Measurements from ENCODE around the gene TAF4. TPM values are rescaled to one million over a fixed set of nuclear protein-coding genes. Genes with fewer than 3 reads are reported as not detected.

Gene TAF4
- total and polyA plus RNA-seq, 7 experiments from 2014 or later, result 0.74 to 43.7 (median 20.8) TPM

GRCh38 chr20:62067547-62068260 is 2.0 kb upstream of the TAF4 start:
- peak overlapping the region; percentile 78 for H3K27ac ChIP-seq (ENCODE audit: low read depth, low read length)
- ATAC-seq (no peak), DNase-seq (no peak)
- no peaks in the 10 kb centered on the region for H3K27me3 ChIP-seq (ENCODE audit: control insufficient read depth in 2 of 2, insufficient read depth in 2 of 2, low read length in 2 of 2)
- peak overlapping the region; percentile 64 for H3K4me3 ChIP-seq (ENCODE audit: low read length)
- POLR2A ChIA-PET, result interaction anchor here (1.4 to 5.2 kb wide), 9 partner anchors 10 to 234 kb away, joined by 3 to 109 read pairs (median 13); partner anchors contain the start of genes ADRM1, LSM14B, PSMA7 and SS18L1
- H3K27ac Mint-ChIP-seq, result peak overlapping the region; percentile 89 to 97 (median 93)
- intact Hi-C loops (cut with micrococcal nuclease), result loop anchor here (1.0 to 10.0 kb wide), 7 partner anchors 36 to 339 kb away; partner anchors contain the start of genes ADRM1 (in 1 of the 2), CABLES2 (in 1 of the 2), PSMA7 (in 1 of the 2) and RPS21 (in 1 of the 2)
- H3K36me3 ChIP-seq (ENCODE audit: control insufficient read depth in 2 of 3, insufficient read depth in 3 of 3, low read length in 3 of 3), result no peaks in the 10 kb centered on the region
- peaks cover 0 to 1% (median under 1%) of the 10 kb centered on the region in 5 donors for H3K36me3 Mint-ChIP-seq
- H3K9me3 Mint-ChIP-seq, result peaks cover 0 to 10% (median 0%) of the 10 kb centered on the region in 11 donors
- peaks cover 0 to 4% (median 0%) of the 10 kb centered on the region in 5 donors for H3K27me3 Mint-ChIP-seq
- CTCF ChIA-PET, result interaction anchor here (1.7 to 2.8 kb wide), 2 partner anchors 54 to 68 kb away, joined by 12 to 14 read pairs; no protein-coding TSS in a partner anchor
- peaks cover 18 to 37% (median 32%) of the 10 kb centered on the region in 7 donors for H3K4me1 Mint-ChIP-seq
- H3K4me1 ChIP-seq (ENCODE audit: control insufficient read depth in 2 of 2, insufficient read depth in 2 of 2, low read length in 2 of 2), result peaks cover 23 to 27% of the 10 kb centered on the region in 2 donors
- H3K4me3 Mint-ChIP-seq, result peak overlapping the region; percentile 82 to 92 (median 89)
- peaks cover 0 to under 1% (median 0%) of the 10 kb centered on the region in 3 experiments for H3K9me3 ChIP-seq (ENCODE audit: control insufficient read depth in 2 of 3, low read length in 3 of 3)

DNA sequence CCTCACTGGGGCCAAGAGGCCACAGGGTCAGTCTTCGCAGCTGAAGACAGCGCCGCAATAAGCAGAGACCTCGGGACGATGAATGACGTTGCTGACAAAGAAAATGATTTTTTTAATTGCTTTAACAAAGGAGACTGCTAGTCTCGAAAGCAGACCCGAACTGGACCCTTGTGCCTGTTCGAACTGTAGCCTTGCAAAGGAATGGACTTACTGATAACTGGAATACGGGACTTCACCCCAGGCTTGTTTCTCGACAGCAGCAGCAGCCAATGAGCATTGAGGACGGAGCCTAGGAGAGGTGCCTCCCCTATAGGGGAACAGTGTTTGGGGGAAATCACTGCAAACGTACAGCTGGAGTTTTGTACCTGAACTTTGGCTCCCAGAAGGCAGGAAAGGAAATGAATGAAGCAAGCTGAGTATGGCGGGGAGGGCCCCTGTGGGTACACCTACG is 1.3 kb upstream of the TAF4 start:
- DNase-seq (peak in 6 of 9 donors; percentile 22 to 31 (median 26)), ATAC-seq (no peak)
- Histone ChIP-seq H3K4me3 (ENCODE audit: low read length) (peak overlapping the region; percentile 64), H3K9me3 (ENCODE audit: control insufficient read depth in 2 of 3, low read length in 3 of 3) (no peaks in the 10 kb centered on the region), H3K27ac (ENCODE audit: low read depth, low read length) (peak overlapping the region; percentile 78), H3K27me3 (ENCODE audit: control insufficient read depth in 2 of 2, insufficient read depth in 2 of 2, low read length in 2 of 2) (no peaks in the 10 kb centered on the region), H3K36me3 (ENCODE audit: control insufficient read depth in 2 of 3, insufficient read depth in 3 of 3, low read length in 3 of 3) (no peaks in the 10 kb centered on the region), H3K4me1 (ENCODE audit: control insufficient read depth in 2 of 2, insufficient read depth in 2 of 2, low read length in 2 of 2) (peaks cover 23 to 29% of the 10 kb centered on the region in 2 donors)
- H3K36me3 Mint-ChIP-seq, result peaks cover 0 to 5% (median 1%) of the 10 kb centered on the region in 5 donors
- POLR2A ChIA-PET, result interaction anchor here (0.7 to 5.2 kb wide), 18 partner anchors 11 to 341 kb away, joined by 3 to 109 read pairs (median 6); partner anchors contain the start of genes ADRM1, LSM14B, MTG2 and PSMA7
- intact Hi-C loops (cut with micrococcal nuclease), result loop anchor here (1.0 to 10.0 kb wide), 14 partner anchors 36 to 340 kb away; partner anchors contain the start of genes ADRM1 (in 2 of the 2), LSM14B (in 2 of the 2), PSMA7 (in 2 of the 2) and SS18L1 (in 2 of the 2)
- H3K4me3 Mint-ChIP-seq, result peak overlapping the region; percentile 82 to 92 (median 89)
- CTCF ChIA-PET, result interaction anchor here (1.7 to 2.8 kb wide), 2 partner anchors 54 to 69 kb away, joined by 12 to 14 read pairs; no protein-coding TSS in a partner anchor
- peak overlapping the region; percentile 89 to 97 (median 93) for H3K27ac Mint-ChIP-seq
- H3K4me1 Mint-ChIP-seq, result peaks cover 22 to 44% (median 39%) of the 10 kb centered on the region in 7 donors
- H3K9me3 Mint-ChIP-seq, result peaks cover 0 to 8% (median 0%) of the 10 kb centered on the region in 11 donors
- peaks cover 0 to 4% (median 0%) of the 10 kb centered on the region in 5 donors for H3K27me3 Mint-ChIP-seq

DNA sequence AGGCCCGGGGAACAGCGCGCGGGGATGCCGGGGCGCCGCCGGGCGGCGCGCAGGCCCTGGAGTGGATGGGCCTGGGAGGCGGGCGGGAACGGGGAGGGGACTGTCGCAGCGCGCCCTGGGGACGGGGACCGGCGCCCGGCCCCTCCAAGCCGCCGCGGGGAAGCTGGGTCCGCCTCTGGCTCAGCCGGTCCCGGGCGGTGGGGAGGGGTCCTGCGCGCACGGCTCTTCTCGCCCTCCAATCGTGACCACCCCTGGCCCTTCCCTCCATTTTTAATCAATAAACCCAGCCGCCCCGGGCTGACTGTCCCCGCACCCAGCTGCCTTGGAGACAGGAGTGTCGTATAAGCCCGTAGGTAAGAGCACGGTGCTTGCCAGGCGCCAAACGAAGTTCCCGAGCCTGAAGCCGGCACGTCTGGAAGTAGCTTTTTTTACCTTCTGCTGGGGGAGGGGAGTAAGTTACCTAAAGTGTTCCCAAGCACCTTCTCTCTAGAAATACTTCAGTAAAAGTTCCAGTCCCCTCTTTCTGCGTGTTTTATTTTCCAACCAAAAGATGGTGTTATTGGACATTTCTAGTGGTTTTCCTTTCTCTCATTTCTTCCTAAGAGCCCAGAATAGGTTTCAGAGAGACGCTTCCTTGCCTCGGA is 780 bp upstream of the TAF4 start:
- CTCF ChIA-PET, result interaction anchor here (1.7 to 2.8 kb wide), 2 partner anchors 55 to 69 kb away, joined by 12 to 14 read pairs; no protein-coding TSS in a partner anchor
- Mint-ChIP-seq H3K27me3 (peaks cover 0 to 4% (median 0%) of the 10 kb centered on the region in 5 donors), H3K27ac (peak overlapping the region; percentile 89 to 97 (median 93)), H3K4me3 (peak overlapping the region; percentile 82 to 92 (median 89)), H3K36me3 (peaks cover 0 to 9% (median 1%) of the 10 kb centered on the region in 5 donors), H3K4me1 (peaks cover 24 to 50% (median 44%) of the 10 kb centered on the region in 7 donors), H3K9me3 (peaks cover 0 to 8% (median 0%) of the 10 kb centered on the region in 11 donors)
- Histone ChIP-seq H3K27ac (ENCODE audit: low read depth, low read length) (peak overlapping the region; percentile 78), H3K4me3 (ENCODE audit: low read length) (peak overlapping the region; percentile 64), H3K4me1 (ENCODE audit: control insufficient read depth in 2 of 2, insufficient read depth in 2 of 2, low read length in 2 of 2) (peaks cover 23 to 29% of the 10 kb centered on the region in 2 donors), H3K27me3 (ENCODE audit: control insufficient read depth in 2 of 2, insufficient read depth in 2 of 2, low read length in 2 of 2) (no peaks in the 10 kb centered on the region), H3K36me3 (ENCODE audit: control insufficient read depth in 2 of 3, insufficient read depth in 3 of 3, low read length in 3 of 3) (no peaks in the 10 kb centered on the region), H3K9me3 (ENCODE audit: control insufficient read depth in 2 of 3, low read length in 3 of 3) (no peaks in the 10 kb centered on the region)
- POLR2A ChIA-PET, result interaction anchor here (0.7 to 5.2 kb wide), 18 partner anchors 11 to 341 kb away, joined by 3 to 109 read pairs (median 6); partner anchors contain the start of genes ADRM1, LSM14B, MTG2 and PSMA7
- intact Hi-C loops (cut with micrococcal nuclease), result loop anchor here (1.0 to 10.0 kb wide), 12 partner anchors 56 to 340 kb away; partner anchors contain the start of genes ADRM1 (in 2 of the 2), LSM14B (in 2 of the 2), PSMA7 (in 2 of the 2) and SS18L1 (in 2 of the 2)
- DNase-seq (peak in 6 of 9 donors; percentile 34 to 55 (median 46)), ATAC-seq (peak; percentile 16)

GRCh38 chr20:62064770-62065673 is 659 bp downstream of the TAF4 start:
- ATAC-seq, result peak; percentile 24
- H3K36me3 ChIP-seq (ENCODE audit: control insufficient read depth in 2 of 3, insufficient read depth in 3 of 3, low read length in 3 of 3), result no peaks in the 10 kb centered on the region
- intact Hi-C loops (cut with micrococcal nuclease), result loop anchor here (1.0 to 10.0 kb wide), 3 partner anchors 55 to 320 kb away; partner anchors contain the start of genes ADRM1 (in 1 of the 2) and RPS21 (in 1 of the 2)
- peaks cover 23 to 29% of the 10 kb centered on the region in 2 donors for H3K4me1 ChIP-seq (ENCODE audit: control insufficient read depth in 2 of 2, insufficient read depth in 2 of 2, low read length in 2 of 2)
- POLR2A ChIA-PET, result interaction anchor here (1.6 to 5.2 kb wide), 6 partner anchors 34 to 78 kb away, joined by 8 to 109 read pairs (median 20); partner anchors contain the start of genes LSM14B, PSMA7 and SS18L1
- peaks cover 0 to 8% (median 0%) of the 10 kb centered on the region in 11 donors for H3K9me3 Mint-ChIP-seq
- no peaks in the 10 kb centered on the region for H3K9me3 ChIP-seq (ENCODE audit: control insufficient read depth in 2 of 3, low read length in 3 of 3)
- no peak for DNase-seq
- peak overlapping the region; percentile 65 for H3K27ac ChIP-seq (ENCODE audit: low read depth, low read length)
- peaks cover 25 to 64% (median 58%) of the 10 kb centered on the region in 7 donors for H3K4me1 Mint-ChIP-seq
- CTCF ChIA-PET, result no interaction called here
- peak overlapping the region in 2 of 9 donors; percentile 68 to 71 for H3K27ac Mint-ChIP-seq
- no peaks in the 10 kb centered on the region for H3K27me3 ChIP-seq (ENCODE audit: control insufficient read depth in 2 of 2, insufficient read depth in 2 of 2, low read length in 2 of 2)
- no peak overlapping the region for H3K4me3 ChIP-seq (ENCODE audit: low read length)
- H3K27me3 Mint-ChIP-seq, result no peaks in the 10 kb centered on the region
- H3K4me3 Mint-ChIP-seq, result peak overlapping the region in 4 of 10 donors; percentile 41 to 85 (median 60)
- peaks cover 0 to 9% (median 1%) of the 10 kb centered on the region in 5 donors for H3K36me3 Mint-ChIP-seq

- peak overlapping the region in 7 of 9 donors; percentile 48 to 72 (median 56) for H3K27ac Mint-ChIP-seq
- POLR2A ChIA-PET, result no interaction called here
- H3K4me1 Mint-ChIP-seq, result peaks cover 30 to 72% (median 66%) of the 10 kb centered on the region in 7 donors
- H3K36me3 Mint-ChIP-seq, result peaks cover 0 to 12% (median 1%) of the 10 kb centered on the region in 5 donors
- H3K4me3 Mint-ChIP-seq, result peak overlapping the region; percentile 51 to 89 (median 80)
- Histone ChIP-seq H3K27ac (ENCODE audit: low read depth, low read length) (no peak overlapping the region), H3K27me3 (ENCODE audit: control insufficient read depth in 2 of 2, insufficient read depth in 2 of 2, low read length in 2 of 2) (no peaks in the 10 kb centered on the region), H3K4me1 (ENCODE audit: control insufficient read depth in 2 of 2, insufficient read depth in 2 of 2, low read length in 2 of 2) (peaks cover 23 to 29% of the 10 kb centered on the region in 2 donors), H3K36me3 (ENCODE audit: control insufficient read depth in 2 of 3, insufficient read depth in 3 of 3, low read length in 3 of 3) (no peaks in the 10 kb centered on the region), H3K9me3 (ENCODE audit: control insufficient read depth in 2 of 3, low read length in 3 of 3) (no peaks in the 10 kb centered on the region), H3K4me3 (ENCODE audit: low read length) (no peak overlapping the region)
- CTCF ChIA-PET, result no interaction called here
- no peaks in the 10 kb centered on the region for H3K27me3 Mint-ChIP-seq
- intact Hi-C loops (cut with micrococcal nuclease), result loop anchor here in 1 of 2 donors (10.0 kb wide), 1 partner anchor 321 kb away; the partner anchor contains the start of gene RPS21
- DNase-seq, result no peak
- ATAC-seq, result no peak
- peaks cover 0 to 8% (median 0%) of the 10 kb centered on the region in 11 donors for H3K9me3 Mint-ChIP-seq
Observed at GRCh38 chr20:62063981-62064769, 1.5 kb downstream of the TAF4 start.

Data from naive thymus-derived CD4-positive, alpha-beta T cell (primary cell).